ENCODE results near the gene SPHK1. TPM values are rescaled to one million over a fixed set of nuclear protein-coding genes. Genes with fewer than 3 reads are reported as not detected.

The SPHK1 gene
- total and polyA plus RNA-seq, 12 donors = 0.53 to 15.3 (median 4.7) TPM

- TF ChIP-seq, protein P1, sequence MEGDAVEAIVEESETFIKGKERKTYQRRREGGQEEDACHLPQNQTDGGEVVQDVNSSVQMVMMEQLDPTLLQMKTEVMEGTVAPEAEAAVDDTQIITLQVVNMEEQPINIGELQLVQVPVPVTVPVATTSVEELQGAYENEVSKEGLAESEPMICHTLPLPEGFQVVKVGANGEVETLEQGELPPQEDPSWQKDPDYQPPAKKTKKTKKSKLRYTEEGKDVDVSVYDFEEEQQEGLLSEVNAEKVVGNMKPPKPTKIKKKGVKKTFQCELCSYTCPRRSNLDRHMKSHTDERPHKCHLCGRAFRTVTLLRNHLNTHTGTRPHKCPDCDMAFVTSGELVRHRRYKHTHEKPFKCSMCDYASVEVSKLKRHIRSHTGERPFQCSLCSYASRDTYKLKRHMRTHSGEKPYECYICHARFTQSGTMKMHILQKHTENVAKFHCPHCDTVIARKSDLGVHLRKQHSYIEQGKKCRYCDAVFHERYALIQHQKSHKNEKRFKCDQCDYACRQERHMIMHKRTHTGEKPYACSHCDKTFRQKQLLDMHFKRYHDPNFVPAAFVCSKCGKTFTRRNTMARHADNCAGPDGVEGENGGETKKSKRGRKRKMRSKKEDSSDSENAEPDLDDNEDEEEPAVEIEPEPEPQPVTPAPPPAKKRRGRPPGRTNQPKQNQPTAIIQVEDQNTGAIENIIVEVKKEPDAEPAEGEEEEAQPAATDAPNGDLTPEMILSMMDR (IDR thresholded peaks at IDR 0.05) = no peak
- no peak for TF ChIP-seq POLR2A (IDR thresholded peaks at IDR 0.05)
- DNase-seq = no peak
- H3K9me3 ChIP-seq (replicated peaks in 1 of 3) = no peaks in the 10 kb centered on the region
- no peaks in the 10 kb centered on the region for H3K36me3 ChIP-seq (replicated peaks in 1 of 2)
- H3K4me1 ChIP-seq (replicated peaks in 1 of 2) = peaks cover 0 to 8% of the 10 kb centered on the region in 2 donors
- H3K4me3 ChIP-seq = no peak overlapping the region
- intact Hi-C loops (cut with DNase I) = no loop called here
- H3K27ac ChIP-seq = no peak overlapping the region
- WGBS, 4 donors = 92 to 96% (median 94%) methylated on average over 2 to 11 of the region's 11 CpGs
- H3K27me3 ChIP-seq = no peaks in the 10 kb centered on the region
Observed at GRCh38 chr17:76435751-76436150, 51.3 kb downstream of the SPHK1 start.

Small RNA genes lying within 50 kb of the gene (small RNA-seq; reads per million reads assigned to genes)
- 0 reads per million in 2 donors for gene RNU6-24P

Other genes with a start within 250 kb of the SPHK1 start
- under 1 TPM in 2 of 9 donors, not detected in 7; 0.06 to 0.18 TPM for gene FOXJ1, start 243.4 kb upstream of the SPHK1 start, total RNA-seq
- under 1 TPM in 1 of 3 donors, not detected in 2; 0.07 TPM for gene FOXJ1, start 243.4 kb upstream of the SPHK1 start, polyA plus RNA-seq
- gene RNF157, start 144.1 kb upstream of the SPHK1 start, total RNA-seq = 1 to 10 TPM; 2.3 to 6.1 (median 4.7) TPM
- 1 to 10 TPM; 3.0 to 4.7 (median 4.1) TPM for gene RNF157, start 144.1 kb upstream of the SPHK1 start, polyA plus RNA-seq
- 10 to 100 TPM in 6 of 9 donors, 1 to 10 TPM in 3; 5.4 to 71.2 (median 12.9) TPM for gene UBALD2, start 119.3 kb upstream of the SPHK1 start, total RNA-seq
- 10 to 100 TPM in 2 of 3 donors, 1 to 10 TPM in 1; 5.2 to 18.2 (median 15.6) TPM for gene UBALD2, start 119.3 kb upstream of the SPHK1 start, polyA plus RNA-seq
- 1 to 10 TPM in 6 of 9 donors, under 1 TPM in 3; 0.12 to 3.4 (median 1.4) TPM for gene QRICH2, start 76.3 kb upstream of the SPHK1 start, total RNA-seq
- 10 to 100 TPM in 1 of 3 donors, 1 to 10 TPM in 1, under 1 TPM in 1; 0.09 to 14.2 (median 4.8) TPM for gene QRICH2, start 76.3 kb upstream of the SPHK1 start, polyA plus RNA-seq
- gene PRPSAP1, start 30.7 kb upstream of the SPHK1 start, total RNA-seq = 10 to 100 TPM; 33.0 to 79.3 (median 46.2) TPM
- 10 to 100 TPM; 26.0 to 42.7 (median 37.1) TPM for gene PRPSAP1, start 30.7 kb upstream of the SPHK1 start, polyA plus RNA-seq
- 10 to 100 TPM; 10.4 to 21.8 (median 17.3) TPM for gene UBE2O, start 68.5 kb downstream of the SPHK1 start, total RNA-seq
- 10 to 100 TPM in 2 of 3 donors, 1 to 10 TPM in 1; 9.8 to 21.3 (median 12.4) TPM for gene UBE2O, start 68.5 kb downstream of the SPHK1 start, polyA plus RNA-seq
- not detected for gene AANAT, start 83.0 kb downstream of the SPHK1 start, total RNA-seq
- under 1 TPM in 2 of 3 donors, not detected in 1; 0.30 to 0.40 TPM for gene AANAT, start 83.0 kb downstream of the SPHK1 start, polyA plus RNA-seq
- gene RHBDF2, start 116.8 kb downstream of the SPHK1 start, total RNA-seq = 100 to 1,000 TPM in 1 of 9 donors, 10 to 100 TPM in 7, 1 to 10 TPM in 1; 9.9 to 156 (median 43.6) TPM
- 10 to 100 TPM in 2 of 3 donors, 1 to 10 TPM in 1; 4.9 to 39.3 (median 19.1) TPM for gene RHBDF2, start 116.8 kb downstream of the SPHK1 start, polyA plus RNA-seq
- gene CYGB, start 153.1 kb downstream of the SPHK1 start, total RNA-seq = 10 to 100 TPM in 7 of 9 donors, 1 to 10 TPM in 2; 6.3 to 18.1 (median 13.9) TPM
- gene CYGB, start 153.1 kb downstream of the SPHK1 start, polyA plus RNA-seq = 10 to 100 TPM in 2 of 3 donors, 1 to 10 TPM in 1; 7.8 to 38.3 (median 32.1) TPM
- gene PRCD, start 155.4 kb downstream of the SPHK1 start, total RNA-seq = 1 to 10 TPM in 7 of 9 donors, not detected in 2; 1.5 to 9.5 (median 3.0) TPM
- 10 to 100 TPM in 2 of 3 donors, 1 to 10 TPM in 1; 4.5 to 37.2 (median 14.3) TPM for gene PRCD, start 155.4 kb downstream of the SPHK1 start, polyA plus RNA-seq
- gene ST6GALNAC2, start 201.3 kb downstream of the SPHK1 start, total RNA-seq = 10 to 100 TPM in 2 of 9 donors, 1 to 10 TPM in 6, under 1 TPM in 1; 0.50 to 37.8 (median 6.0) TPM
- 1 to 10 TPM; 3.4 to 4.3 (median 3.8) TPM for gene ST6GALNAC2, start 201.3 kb downstream of the SPHK1 start, polyA plus RNA-seq